Astrocyte of the hippocampus (primary cell): ENCODE measurements around the gene ING5.

Experiments
- DNase-seq: peaks from one replicate; pipeline ENCODE4 v3.0.0; 2011; ENCODE audit warnings: low read depth, low spot score

The ING5 gene

GRCh38 chr2:241706537-241706936 is 4.7 kb downstream of the ING5 start:
- DNase-seq: no peak

- DNase-seq: no peak
Measured at GRCh38 chr2:241708879-241709278, 7.0 kb downstream of the ING5 start.

- DNase-seq: no peak
Measured at GRCh38 chr2:241719093-241719492, 17.3 kb downstream of the ING5 start.

- DNase-seq: no peak
Measured at GRCh38 chr2:241720099-241720498, 18.3 kb downstream of the ING5 start.

- DNase-seq: no peak
Measured at GRCh38 chr2:241720560-241720959, 18.7 kb downstream of the ING5 start.

- no peak for DNase-seq
Measured at GRCh38 chr2:241721852-241722251, 20.0 kb downstream of the ING5 start.

GRCh38 chr2:241722896-241723454 is 21.1 kb downstream of the ING5 start:
- DNase-seq: no peak

GRCh38 chr2:241724259-241724974 is 22.6 kb downstream of the ING5 start:
- no peak for DNase-seq

- DNase-seq: no peak
Measured at GRCh38 chr2:241724975-241725870, 23.4 kb downstream of the ING5 start.

GRCh38 chr2:241726459-241726858 is 24.6 kb downstream of the ING5 start:
- no peak for DNase-seq

GRCh38 chr2:241728000-241728399 is 26.2 kb downstream of the ING5 start:
- DNase-seq: no peak

GRCh38 chr2:241728627-241729026 is 26.8 kb downstream of the ING5 start:
- DNase-seq: no peak

- DNase-seq: no peak
Measured at GRCh38 chr2:241729868-241730267, 28.0 kb downstream of the ING5 start.

GRCh38 chr2:241730671-241731293 is 28.9 kb downstream of the ING5 start:
- DNase-seq: no peak

GRCh38 chr2:241732513-241733186 is 30.8 kb downstream of the ING5 start:
- DNase-seq: peak; percentile 42

- no peak for DNase-seq
Measured at GRCh38 chr2:241733391-241734207, 31.8 kb downstream of the ING5 start.

GRCh38 chr2:241734208-241734466 is 32.3 kb downstream of the ING5 start:
- no peak for DNase-seq

- DNase-seq: peak; percentile 96
Measured at GRCh38 chr2:241734467-241735208, 32.8 kb downstream of the ING5 start, which contains the start of gene D2HGDH. TSS of gene D2HGDH (plus strand) at chr2:241734630. CDS start at chr2:241735225, 595 bp downstream.

- no peak for DNase-seq
Measured at GRCh38 chr2:241736111-241736510, 34.3 kb downstream of the ING5 start.

GRCh38 chr2:241738040-241738686 is 36.3 kb downstream of the ING5 start:
- no peak for DNase-seq
